ENCODE measurements around the gene RAMACL. TPM values are rescaled to one million over a fixed set of nuclear protein-coding genes. Genes with fewer than 3 reads are reported as not detected.

Gene RAMACL
- total RNA-seq, 2 experiments from 2014 or later: 0.45 TPM; not detected in 1

- DNase-seq: no peak
- POLR2A ChIA-PET: no interaction called here
- Mint-ChIP-seq H3K9me3 (peaks cover 2% of the 10 kb centered on the region), H3K27me3 (peaks cover 2% of the 10 kb centered on the region), H3K27ac (no peak overlapping the region), H3K4me1 (ENCODE audit: low read depth) (no peaks in the 10 kb centered on the region), H3K4me3 (no peak overlapping the region), H3K36me3 (ENCODE audit: low read depth) (peaks cover under 1% of the 10 kb centered on the region)
- CTCF ChIA-PET: no interaction called here
- intact Hi-C loops (cut with micrococcal nuclease): no loop called here
- no peak for TF ChIP-seq CTCF (IDR thresholded peaks at IDR 0.05)
- ATAC-seq: no peak
Measured at GRCh38 chr6:166570929-166571713, 15.4 kb downstream of the RAMACL start.

GRCh38 chr6:166569206-166569605, 17.3 kb downstream of the RAMACL start:
- no peaks in the 10 kb centered on the region for H3K9me3 Mint-ChIP-seq
- DNase-seq (no peak), ATAC-seq (no peak)
- no peak overlapping the region for H3K4me3 Mint-ChIP-seq
- CTCF ChIA-PET: no interaction called here
- intact Hi-C loops (cut with micrococcal nuclease): no loop called here
- no peak for TF ChIP-seq CTCF (IDR thresholded peaks at IDR 0.05)
- H3K27me3 Mint-ChIP-seq: peaks cover 2% of the 10 kb centered on the region
- H3K36me3 Mint-ChIP-seq (ENCODE audit: low read depth): no peaks in the 10 kb centered on the region
- POLR2A ChIA-PET: no interaction called here
- H3K4me1 Mint-ChIP-seq (ENCODE audit: low read depth): no peaks in the 10 kb centered on the region
- no peak overlapping the region for H3K27ac Mint-ChIP-seq

GRCh38 chr6:166567813-166568212, 18.7 kb downstream of the RAMACL start:
- Mint-ChIP-seq H3K9me3 (no peaks in the 10 kb centered on the region), H3K27me3 (peaks cover 2% of the 10 kb centered on the region), H3K4me3 (no peak overlapping the region), H3K4me1 (ENCODE audit: low read depth) (no peaks in the 10 kb centered on the region), H3K36me3 (ENCODE audit: low read depth) (no peaks in the 10 kb centered on the region), H3K27ac (no peak overlapping the region)
- ChIA-PET CTCF (no interaction called here), POLR2A (no interaction called here)
- TF ChIP-seq CTCF (IDR thresholded peaks at IDR 0.05): no peak
- DNase-seq (no peak), ATAC-seq (no peak)
- intact Hi-C loops (cut with micrococcal nuclease): no loop called here

DNA sequence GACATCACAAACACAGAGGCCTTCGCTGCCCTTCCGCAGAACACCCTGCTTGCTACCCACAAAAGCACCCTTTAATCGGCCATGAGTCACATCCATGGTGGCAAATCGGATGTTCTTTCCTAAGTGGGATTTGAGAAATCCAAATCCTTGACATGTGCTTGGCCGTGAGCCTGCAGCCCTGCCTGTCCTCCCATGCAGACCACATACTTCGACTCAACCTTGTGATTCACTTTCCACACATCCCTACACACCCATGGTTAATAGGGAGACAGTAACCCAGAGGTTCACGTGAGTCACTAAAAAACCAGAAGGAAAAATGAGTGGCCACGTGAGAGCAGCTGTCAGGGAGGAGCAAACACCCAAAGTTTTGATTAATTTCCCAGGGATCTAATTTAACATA, 19.4 kb downstream of the RAMACL start:
- H3K4me1 Mint-ChIP-seq (ENCODE audit: low read depth): no peaks in the 10 kb centered on the region
- ATAC-seq: no peak
- DNase-seq: no peak
- intact Hi-C loops (cut with micrococcal nuclease): no loop called here
- H3K27ac Mint-ChIP-seq: no peak overlapping the region
- no peaks in the 10 kb centered on the region for H3K36me3 Mint-ChIP-seq (ENCODE audit: low read depth)
- H3K9me3 Mint-ChIP-seq: no peaks in the 10 kb centered on the region
- POLR2A ChIA-PET: no interaction called here
- H3K4me3 Mint-ChIP-seq: no peak overlapping the region
- no peaks in the 10 kb centered on the region for H3K27me3 Mint-ChIP-seq
- CTCF ChIA-PET: no interaction called here
- no peak for TF ChIP-seq CTCF (IDR thresholded peaks at IDR 0.05)

GRCh38 chr6:166566026-166567011, 20.2 kb downstream of the RAMACL start:
- H3K4me3 Mint-ChIP-seq: no peak overlapping the region
- no peak overlapping the region for H3K27ac Mint-ChIP-seq
- H3K36me3 Mint-ChIP-seq (ENCODE audit: low read depth): no peaks in the 10 kb centered on the region
- CTCF ChIA-PET: interaction anchor here (0.6 kb wide), 1 partner anchor 296 kb away, joined by 3 read pairs; no protein-coding TSS in a partner anchor
- no peak for TF ChIP-seq CTCF (IDR thresholded peaks at IDR 0.05)
- POLR2A ChIA-PET: no interaction called here
- H3K4me1 Mint-ChIP-seq (ENCODE audit: low read depth): no peaks in the 10 kb centered on the region
- no peaks in the 10 kb centered on the region for H3K9me3 Mint-ChIP-seq
- ATAC-seq (no peak), DNase-seq (no peak)
- H3K27me3 Mint-ChIP-seq: no peaks in the 10 kb centered on the region
- intact Hi-C loops (cut with micrococcal nuclease): no loop called here
